Upper lobe of right lung (tissue), 1 donor: ENCODE results near the gene GSC2. TPM values are rescaled to one million over a fixed set of nuclear protein-coding genes. Genes with fewer than 3 reads are reported as not detected.

Experiments
- ATAC-seq: fragments of 200-7000 bp; cut with Tn5 transposase; one replicate; pipeline ENCODE4 v1.9.1; 2020; ENCODE audit warnings: mild to moderate bottlenecking, moderate library complexity
- DNase-seq: peaks from one replicate; pipeline ENCODE4 v3.0.0-alpha.2; 2020
- H3K27ac ChIP-seq: fragments of 200-600 bp; one replicate; pipeline ENCODE4 v1.8.0; 2022
- H3K27me3 ChIP-seq: fragments of 200-600 bp; one replicate; pipeline ENCODE4 v1.8.0; 2022; ENCODE audit warnings: mild to moderate bottlenecking
- H3K36me3 ChIP-seq: fragments of 200-600 bp; one replicate; pipeline ENCODE4 v1.8.0; 2022
- H3K4me1 ChIP-seq: fragments of 200-600 bp; one replicate; pipeline ENCODE4 v1.8.0; 2022
- H3K4me3 ChIP-seq: fragments of 200-600 bp; one replicate; pipeline ENCODE4 v1.8.0; 2022; ENCODE audit warnings: mild to moderate bottlenecking
- H3K9me3 ChIP-seq: fragments of 200-600 bp; one replicate; pipeline ENCODE4 v1.8.0; 2022
- intact Hi-C: fragments of 100-400 bp; cut with DNase I; formaldehyde crosslinking; loops from one replicate; pipeline ENCODE4 v1.11.0; 2022
- total RNA-seq: library from RNA; stranded (reverse); fragmentation: NEBNext Ultra II Directional; extraction: Animal tissue kit (Norgen Biotek cat#: 25700); gene quantifications from one replicate; pipeline ENCODE4 v1.2.1, GENCODE V29; 2021
- TF ChIP-seq, protein P1 (sequence below): fragments of 200-600 bp; IDR thresholded peaks from one replicate; pipeline ENCODE4 v1.8.0; 2022; ENCODE audit warnings: antibody characterized with exemption
- donor health status: DM: no; HTN: yes; CAD: no; lungs with severe emphysema.

The GSC2 gene
- total RNA-seq, 1 donor from 2014 or later: not detected

DNA sequence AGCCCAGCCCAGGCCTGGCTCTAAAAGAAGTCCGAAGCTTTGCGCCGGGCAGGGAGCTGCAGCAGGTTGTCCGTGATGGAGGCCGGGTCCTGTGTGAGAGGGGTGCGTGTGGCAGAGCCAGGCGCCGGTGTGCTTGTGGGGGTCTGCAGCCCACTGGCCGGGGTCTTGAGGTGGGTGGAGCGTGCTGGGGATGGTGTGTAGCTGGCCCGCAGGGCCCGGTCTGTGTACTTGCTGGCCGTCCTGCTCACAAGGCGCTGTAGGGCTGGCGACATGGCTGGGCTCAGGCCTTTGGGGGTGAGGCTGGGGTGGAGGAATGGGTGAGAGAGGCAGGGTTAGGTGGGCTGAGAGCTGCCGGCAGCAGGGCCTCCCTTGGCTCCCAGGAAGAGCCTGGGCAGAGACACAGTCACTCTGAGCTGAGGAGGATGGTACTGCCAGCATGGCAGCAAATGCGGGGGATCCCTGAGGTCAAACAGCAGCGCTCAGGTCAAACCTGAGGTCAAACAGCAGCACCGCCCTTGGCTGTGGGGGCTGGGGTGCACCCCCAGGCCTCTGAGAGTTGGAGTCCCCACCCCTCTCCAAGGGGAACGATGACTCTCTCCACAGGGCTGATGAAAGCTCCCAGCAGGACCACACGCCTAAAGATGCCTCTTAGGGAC, 15.8 kb downstream of the GSC2 start:
- TF ChIP-seq, protein P1, sequence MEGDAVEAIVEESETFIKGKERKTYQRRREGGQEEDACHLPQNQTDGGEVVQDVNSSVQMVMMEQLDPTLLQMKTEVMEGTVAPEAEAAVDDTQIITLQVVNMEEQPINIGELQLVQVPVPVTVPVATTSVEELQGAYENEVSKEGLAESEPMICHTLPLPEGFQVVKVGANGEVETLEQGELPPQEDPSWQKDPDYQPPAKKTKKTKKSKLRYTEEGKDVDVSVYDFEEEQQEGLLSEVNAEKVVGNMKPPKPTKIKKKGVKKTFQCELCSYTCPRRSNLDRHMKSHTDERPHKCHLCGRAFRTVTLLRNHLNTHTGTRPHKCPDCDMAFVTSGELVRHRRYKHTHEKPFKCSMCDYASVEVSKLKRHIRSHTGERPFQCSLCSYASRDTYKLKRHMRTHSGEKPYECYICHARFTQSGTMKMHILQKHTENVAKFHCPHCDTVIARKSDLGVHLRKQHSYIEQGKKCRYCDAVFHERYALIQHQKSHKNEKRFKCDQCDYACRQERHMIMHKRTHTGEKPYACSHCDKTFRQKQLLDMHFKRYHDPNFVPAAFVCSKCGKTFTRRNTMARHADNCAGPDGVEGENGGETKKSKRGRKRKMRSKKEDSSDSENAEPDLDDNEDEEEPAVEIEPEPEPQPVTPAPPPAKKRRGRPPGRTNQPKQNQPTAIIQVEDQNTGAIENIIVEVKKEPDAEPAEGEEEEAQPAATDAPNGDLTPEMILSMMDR: no peak
- no peaks in the 10 kb centered on the region for H3K27me3 ChIP-seq
- no peak for DNase-seq
- no peak for ATAC-seq
- H3K9me3 ChIP-seq: no peaks in the 10 kb centered on the region
- no peak overlapping the region for H3K4me3 ChIP-seq
- intact Hi-C loops: no loop called here
- no peaks in the 10 kb centered on the region for H3K4me1 ChIP-seq
- H3K36me3 ChIP-seq: peaks cover 67% of the 10 kb centered on the region
- H3K27ac ChIP-seq: no peak overlapping the region

DNA sequence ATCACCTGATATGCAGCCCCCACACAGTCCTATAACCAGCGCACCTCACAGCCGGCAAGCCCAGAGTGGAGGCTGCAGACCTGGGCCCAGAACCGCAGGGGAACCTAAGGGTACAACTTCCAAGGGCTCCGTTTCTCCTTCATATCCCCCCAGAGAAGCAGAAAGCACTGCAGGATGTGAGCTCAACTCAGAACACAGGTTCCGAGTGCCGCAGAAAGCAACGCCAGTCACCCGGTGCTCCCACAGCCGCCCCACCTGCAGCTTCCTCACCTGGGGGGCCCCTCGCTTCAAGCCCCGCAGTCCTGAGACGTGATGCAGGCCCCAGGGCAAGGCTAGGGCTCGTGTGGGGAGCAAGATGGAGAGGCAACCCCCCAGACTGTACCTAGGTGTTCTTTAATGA, 16.5 kb downstream of the GSC2 start:
- intact Hi-C loops: no loop called here
- Histone ChIP-seq H3K36me3 (peaks cover 60% of the 10 kb centered on the region), H3K4me3 (no peak overlapping the region), H3K27ac (no peak overlapping the region), H3K4me1 (no peaks in the 10 kb centered on the region), H3K27me3 (no peaks in the 10 kb centered on the region), H3K9me3 (no peaks in the 10 kb centered on the region)
- ATAC-seq (no peak), DNase-seq (no peak)
- TF ChIP-seq, protein P1: no peak

DNA sequence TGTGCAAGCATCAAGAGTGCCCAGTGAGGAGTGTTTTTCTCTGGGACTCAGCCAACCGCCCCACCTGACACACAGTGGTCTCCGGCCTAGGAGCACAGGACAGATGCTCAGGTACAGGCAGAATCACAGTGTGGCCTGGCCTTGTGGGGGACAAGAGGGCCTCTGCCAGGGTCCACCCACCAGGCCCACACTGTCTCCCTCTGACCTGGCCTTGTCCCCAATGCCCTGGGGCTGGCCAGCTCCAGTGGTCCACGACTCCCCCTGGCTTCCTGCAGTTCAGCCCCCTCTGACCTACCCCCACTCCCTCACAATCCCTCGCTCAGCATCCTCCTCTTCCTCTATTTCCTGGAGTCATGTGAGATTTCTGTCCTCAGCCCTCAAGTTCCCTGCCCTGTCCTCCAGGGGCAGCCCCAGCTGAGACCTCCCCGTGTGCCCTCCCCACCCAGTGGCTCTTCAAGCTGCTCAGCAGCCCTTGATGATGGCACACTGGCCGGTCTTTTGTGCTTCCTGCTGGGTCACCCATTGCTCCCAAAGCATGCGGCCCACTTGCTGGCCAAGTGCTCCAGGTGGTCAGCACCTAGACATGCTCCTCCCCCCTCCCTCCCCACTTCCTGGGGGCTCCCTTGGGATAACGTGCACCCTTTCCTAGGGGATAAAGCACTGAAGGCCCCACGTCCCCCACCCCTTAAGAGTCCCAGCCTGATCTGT, 17.2 kb downstream of the GSC2 start:
- intact Hi-C loops: no loop called here
- ATAC-seq: no peak
- DNase-seq: no peak
- no peaks in the 10 kb centered on the region for H3K27me3 ChIP-seq
- no peak overlapping the region for H3K27ac ChIP-seq
- TF ChIP-seq, protein P1: no peak
- no peak overlapping the region for H3K4me3 ChIP-seq
- H3K9me3 ChIP-seq: no peaks in the 10 kb centered on the region
- H3K36me3 ChIP-seq: peaks cover 53% of the 10 kb centered on the region
- no peaks in the 10 kb centered on the region for H3K4me1 ChIP-seq

DNA sequence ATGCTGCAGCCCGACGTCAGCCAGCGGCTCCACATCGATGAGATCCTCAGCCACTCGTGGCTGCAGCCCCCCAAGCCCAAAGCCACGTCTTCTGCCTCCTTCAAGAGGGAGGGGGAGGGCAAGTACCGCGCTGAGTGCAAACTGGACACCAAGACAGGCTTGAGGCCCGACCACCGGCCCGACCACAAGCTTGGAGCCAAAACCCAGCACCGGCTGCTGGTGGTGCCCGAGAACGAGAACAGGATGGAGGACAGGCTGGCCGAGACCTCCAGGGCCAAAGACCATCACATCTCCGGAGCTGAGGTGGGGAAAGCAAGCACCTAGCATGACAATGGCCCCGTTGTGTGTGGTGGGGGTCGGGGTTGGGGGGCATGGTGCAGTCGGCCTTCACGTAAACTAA, 17.9 kb downstream of the GSC2 start:
- no peak overlapping the region for H3K4me3 ChIP-seq
- TF ChIP-seq, protein P1: no peak
- H3K27ac ChIP-seq: no peak overlapping the region
- no peaks in the 10 kb centered on the region for H3K9me3 ChIP-seq
- no peak for DNase-seq
- H3K27me3 ChIP-seq: no peaks in the 10 kb centered on the region
- no peak for ATAC-seq
- intact Hi-C loops: no loop called here
- H3K36me3 ChIP-seq: peaks cover 46% of the 10 kb centered on the region
- H3K4me1 ChIP-seq: no peaks in the 10 kb centered on the region

DNA sequence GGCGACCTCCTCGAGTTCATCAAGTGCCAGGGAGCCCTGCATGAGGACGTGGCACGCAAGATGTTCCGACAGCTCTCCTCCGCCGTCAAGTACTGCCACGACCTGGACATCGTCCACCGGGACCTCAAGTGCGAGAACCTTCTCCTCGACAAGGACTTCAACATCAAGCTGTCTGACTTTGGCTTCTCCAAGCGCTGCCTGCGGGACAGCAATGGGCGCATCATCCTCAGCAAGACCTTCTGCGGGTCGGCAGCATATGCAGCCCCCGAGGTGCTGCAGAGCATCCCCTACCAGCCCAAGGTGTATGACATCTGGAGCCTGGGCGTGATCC, 18.4 kb downstream of the GSC2 start:
- Histone ChIP-seq H3K36me3 (peaks cover 41% of the 10 kb centered on the region), H3K4me3 (no peak overlapping the region), H3K27ac (no peak overlapping the region), H3K4me1 (no peaks in the 10 kb centered on the region), H3K9me3 (no peaks in the 10 kb centered on the region), H3K27me3 (no peaks in the 10 kb centered on the region)
- DNase-seq (no peak), ATAC-seq (no peak)
- TF ChIP-seq, protein P1: no peak
- intact Hi-C loops: no loop called here
